ENCODE data around the gene SMG5.

DNA sequence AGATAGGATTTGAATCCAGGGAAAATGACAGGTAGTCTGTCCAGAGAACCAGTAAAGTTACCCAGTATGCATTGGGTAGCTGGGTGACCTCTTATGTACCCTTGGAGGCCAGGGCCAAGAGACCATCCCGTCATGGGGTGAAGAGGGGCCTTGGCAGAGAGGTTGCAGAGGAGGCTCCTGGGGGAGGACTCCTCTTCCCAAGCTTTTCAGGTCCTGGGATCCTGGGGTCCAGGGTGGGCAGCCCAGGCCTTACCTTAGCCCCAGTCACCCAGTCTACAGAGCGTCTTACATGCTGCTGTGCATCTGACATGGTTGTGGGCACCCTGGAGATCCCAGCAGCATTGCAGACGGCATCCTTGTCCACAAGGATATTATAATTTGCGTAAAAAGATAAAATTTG lies 55.8 kb downstream of the SMG5 start:
- TF ChIP-seq, protein P1, sequence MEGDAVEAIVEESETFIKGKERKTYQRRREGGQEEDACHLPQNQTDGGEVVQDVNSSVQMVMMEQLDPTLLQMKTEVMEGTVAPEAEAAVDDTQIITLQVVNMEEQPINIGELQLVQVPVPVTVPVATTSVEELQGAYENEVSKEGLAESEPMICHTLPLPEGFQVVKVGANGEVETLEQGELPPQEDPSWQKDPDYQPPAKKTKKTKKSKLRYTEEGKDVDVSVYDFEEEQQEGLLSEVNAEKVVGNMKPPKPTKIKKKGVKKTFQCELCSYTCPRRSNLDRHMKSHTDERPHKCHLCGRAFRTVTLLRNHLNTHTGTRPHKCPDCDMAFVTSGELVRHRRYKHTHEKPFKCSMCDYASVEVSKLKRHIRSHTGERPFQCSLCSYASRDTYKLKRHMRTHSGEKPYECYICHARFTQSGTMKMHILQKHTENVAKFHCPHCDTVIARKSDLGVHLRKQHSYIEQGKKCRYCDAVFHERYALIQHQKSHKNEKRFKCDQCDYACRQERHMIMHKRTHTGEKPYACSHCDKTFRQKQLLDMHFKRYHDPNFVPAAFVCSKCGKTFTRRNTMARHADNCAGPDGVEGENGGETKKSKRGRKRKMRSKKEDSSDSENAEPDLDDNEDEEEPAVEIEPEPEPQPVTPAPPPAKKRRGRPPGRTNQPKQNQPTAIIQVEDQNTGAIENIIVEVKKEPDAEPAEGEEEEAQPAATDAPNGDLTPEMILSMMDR (conservative IDR thresholded peaks at IDR 0.05; ENCODE audit: low read depth in 2 of 2): no peak
- no peak for TF ChIP-seq POLR2AphosphoS5 (IDR thresholded peaks at IDR 0.05; ENCODE audit: low read depth)
- TF ChIP-seq, protein P2, sequence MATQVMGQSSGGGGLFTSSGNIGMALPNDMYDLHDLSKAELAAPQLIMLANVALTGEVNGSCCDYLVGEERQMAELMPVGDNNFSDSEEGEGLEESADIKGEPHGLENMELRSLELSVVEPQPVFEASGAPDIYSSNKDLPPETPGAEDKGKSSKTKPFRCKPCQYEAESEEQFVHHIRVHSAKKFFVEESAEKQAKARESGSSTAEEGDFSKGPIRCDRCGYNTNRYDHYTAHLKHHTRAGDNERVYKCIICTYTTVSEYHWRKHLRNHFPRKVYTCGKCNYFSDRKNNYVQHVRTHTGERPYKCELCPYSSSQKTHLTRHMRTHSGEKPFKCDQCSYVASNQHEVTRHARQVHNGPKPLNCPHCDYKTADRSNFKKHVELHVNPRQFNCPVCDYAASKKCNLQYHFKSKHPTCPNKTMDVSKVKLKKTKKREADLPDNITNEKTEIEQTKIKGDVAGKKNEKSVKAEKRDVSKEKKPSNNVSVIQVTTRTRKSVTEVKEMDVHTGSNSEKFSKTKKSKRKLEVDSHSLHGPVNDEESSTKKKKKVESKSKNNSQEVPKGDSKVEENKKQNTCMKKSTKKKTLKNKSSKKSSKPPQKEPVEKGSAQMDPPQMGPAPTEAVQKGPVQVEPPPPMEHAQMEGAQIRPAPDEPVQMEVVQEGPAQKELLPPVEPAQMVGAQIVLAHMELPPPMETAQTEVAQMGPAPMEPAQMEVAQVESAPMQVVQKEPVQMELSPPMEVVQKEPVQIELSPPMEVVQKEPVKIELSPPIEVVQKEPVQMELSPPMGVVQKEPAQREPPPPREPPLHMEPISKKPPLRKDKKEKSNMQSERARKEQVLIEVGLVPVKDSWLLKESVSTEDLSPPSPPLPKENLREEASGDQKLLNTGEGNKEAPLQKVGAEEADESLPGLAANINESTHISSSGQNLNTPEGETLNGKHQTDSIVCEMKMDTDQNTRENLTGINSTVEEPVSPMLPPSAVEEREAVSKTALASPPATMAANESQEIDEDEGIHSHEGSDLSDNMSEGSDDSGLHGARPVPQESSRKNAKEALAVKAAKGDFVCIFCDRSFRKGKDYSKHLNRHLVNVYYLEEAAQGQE (IDR thresholded peaks at IDR 0.05; ENCODE audit: unreplicated experiment): no peak
- TF ChIP-seq EZH2 (IDR thresholded peaks at IDR 0.05; ENCODE audit: low read depth, unreplicated experiment): no peak
- TF ChIP-seq EZH2phosphoT487 (IDR thresholded peaks at IDR 0.05; ENCODE audit: unreplicated experiment): no peak
- TF ChIP-seq, protein P3, sequence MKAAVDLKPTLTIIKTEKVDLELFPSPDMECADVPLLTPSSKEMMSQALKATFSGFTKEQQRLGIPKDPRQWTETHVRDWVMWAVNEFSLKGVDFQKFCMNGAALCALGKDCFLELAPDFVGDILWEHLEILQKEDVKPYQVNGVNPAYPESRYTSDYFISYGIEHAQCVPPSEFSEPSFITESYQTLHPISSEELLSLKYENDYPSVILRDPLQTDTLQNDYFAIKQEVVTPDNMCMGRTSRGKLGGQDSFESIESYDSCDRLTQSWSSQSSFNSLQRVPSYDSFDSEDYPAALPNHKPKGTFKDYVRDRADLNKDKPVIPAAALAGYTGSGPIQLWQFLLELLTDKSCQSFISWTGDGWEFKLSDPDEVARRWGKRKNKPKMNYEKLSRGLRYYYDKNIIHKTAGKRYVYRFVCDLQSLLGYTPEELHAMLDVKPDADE (IDR thresholded peaks at IDR 0.05): no peak
- TF ChIP-seq ZNF331 (CRISPR knock-in tag; IDR thresholded peaks at IDR 0.05; ENCODE audit: low read depth): no peak

Measured in GM23338 (cell line).